ENCODE results near the gene LARGE1. TPM values are rescaled to one million over a fixed set of nuclear protein-coding genes. Genes with fewer than 3 reads are reported as not detected.

The LARGE1 gene
- total RNA-seq, 3 donors from 2014 or later: 23.6 to 27.8 (median 26.1) TPM

DNA sequence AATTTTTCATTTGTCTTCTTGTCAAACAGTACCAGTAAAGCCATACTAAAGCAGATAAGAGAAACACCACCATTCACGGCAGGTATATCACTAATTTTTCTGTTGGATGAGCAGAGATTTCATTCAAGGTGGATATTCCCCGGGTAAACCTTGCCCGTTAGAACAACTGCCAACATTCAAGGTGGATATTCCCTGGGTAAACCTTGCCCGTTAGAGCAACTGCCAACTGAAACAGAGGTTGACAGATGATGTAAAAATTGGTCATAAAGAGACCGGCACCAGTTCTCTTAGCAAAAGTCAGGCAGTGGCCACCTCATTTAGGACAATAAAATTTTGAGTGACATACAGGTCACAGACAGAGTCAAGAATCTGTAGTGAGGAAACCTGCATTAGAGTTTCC is 438.7 kb downstream of the LARGE1 start:
- intact Hi-C loops (cut with DNase I; ENCODE audit: low total_unique reads): no loop called here
- no peak for TF ChIP-seq POLR2AphosphoS5 (IDR thresholded peaks at IDR 0.05)
- TF ChIP-seq POLR2A (IDR thresholded peaks at IDR 0.05): no peak
- TF ChIP-seq, protein P1, sequence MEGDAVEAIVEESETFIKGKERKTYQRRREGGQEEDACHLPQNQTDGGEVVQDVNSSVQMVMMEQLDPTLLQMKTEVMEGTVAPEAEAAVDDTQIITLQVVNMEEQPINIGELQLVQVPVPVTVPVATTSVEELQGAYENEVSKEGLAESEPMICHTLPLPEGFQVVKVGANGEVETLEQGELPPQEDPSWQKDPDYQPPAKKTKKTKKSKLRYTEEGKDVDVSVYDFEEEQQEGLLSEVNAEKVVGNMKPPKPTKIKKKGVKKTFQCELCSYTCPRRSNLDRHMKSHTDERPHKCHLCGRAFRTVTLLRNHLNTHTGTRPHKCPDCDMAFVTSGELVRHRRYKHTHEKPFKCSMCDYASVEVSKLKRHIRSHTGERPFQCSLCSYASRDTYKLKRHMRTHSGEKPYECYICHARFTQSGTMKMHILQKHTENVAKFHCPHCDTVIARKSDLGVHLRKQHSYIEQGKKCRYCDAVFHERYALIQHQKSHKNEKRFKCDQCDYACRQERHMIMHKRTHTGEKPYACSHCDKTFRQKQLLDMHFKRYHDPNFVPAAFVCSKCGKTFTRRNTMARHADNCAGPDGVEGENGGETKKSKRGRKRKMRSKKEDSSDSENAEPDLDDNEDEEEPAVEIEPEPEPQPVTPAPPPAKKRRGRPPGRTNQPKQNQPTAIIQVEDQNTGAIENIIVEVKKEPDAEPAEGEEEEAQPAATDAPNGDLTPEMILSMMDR (IDR thresholded peaks at IDR 0.05): no peak
- no peaks in the 10 kb centered on the region for H3K27me3 ChIP-seq
- no peak overlapping the region for H3K4me3 ChIP-seq
- H3K4me1 ChIP-seq: no peaks in the 10 kb centered on the region
- H3K9me3 ChIP-seq: no peaks in the 10 kb centered on the region
- H3K36me3 ChIP-seq: no peaks in the 10 kb centered on the region
- no peak for DNase-seq (ENCODE audit: low spot score in 2 of 2)
- no peak overlapping the region for H3K27ac ChIP-seq

DNA sequence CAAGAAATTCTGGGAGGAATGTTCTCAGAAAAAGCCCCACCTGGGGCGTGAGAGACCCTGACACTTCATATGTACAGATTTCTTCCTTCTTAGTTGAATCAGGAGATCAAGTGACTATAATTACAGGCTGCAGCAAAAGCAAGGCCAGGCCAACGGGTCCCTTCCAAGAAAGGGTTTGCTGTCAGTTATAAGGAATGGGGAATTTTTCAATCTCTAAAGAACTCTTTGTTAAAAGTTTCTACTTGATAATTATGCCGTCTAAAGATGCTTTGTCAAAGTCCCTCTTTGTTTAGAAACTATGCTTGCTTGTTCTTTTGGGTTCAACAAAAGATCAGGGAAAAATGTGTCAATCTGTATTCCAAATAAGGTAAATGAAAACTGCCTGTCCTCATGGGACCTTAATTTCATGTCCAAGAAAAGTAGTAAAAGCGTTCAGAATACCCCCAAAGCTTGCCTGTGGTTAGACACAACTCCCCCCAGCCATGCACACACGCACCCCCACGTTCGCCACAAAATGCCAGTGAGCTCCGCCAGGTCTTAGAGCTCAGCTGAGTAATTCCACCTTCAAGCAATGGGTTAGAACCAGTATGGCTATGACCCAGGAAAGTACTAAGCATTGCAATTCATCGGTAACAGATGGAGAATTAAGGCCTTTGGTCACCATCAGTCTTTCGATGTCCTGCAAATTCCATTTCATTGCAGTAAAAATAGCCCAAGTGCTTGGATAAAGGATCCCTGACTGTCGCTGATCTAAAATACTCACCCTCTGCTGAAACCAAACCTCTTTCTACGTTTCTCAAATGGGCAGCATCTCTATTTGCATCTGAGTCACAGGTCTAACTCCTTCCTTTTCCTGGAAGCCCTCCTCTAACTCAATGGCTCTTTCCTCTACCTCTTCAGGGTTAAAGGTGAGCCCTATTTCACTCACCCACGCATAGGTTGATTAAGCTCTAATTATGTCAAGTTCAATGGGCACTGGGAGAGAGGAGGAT is 442.9 kb downstream of the LARGE1 start:
- TF ChIP-seq POLR2AphosphoS5 (IDR thresholded peaks at IDR 0.05): no peak
- TF ChIP-seq, protein P1 (IDR thresholded peaks at IDR 0.05): no peak
- no peak for DNase-seq (ENCODE audit: low spot score in 2 of 2)
- intact Hi-C loops (cut with DNase I; ENCODE audit: low total_unique reads): no loop called here
- Histone ChIP-seq H3K27ac (no peak overlapping the region), H3K27me3 (no peaks in the 10 kb centered on the region), H3K4me1 (no peaks in the 10 kb centered on the region), H3K4me3 (no peak overlapping the region), H3K36me3 (no peaks in the 10 kb centered on the region), H3K9me3 (no peaks in the 10 kb centered on the region)

DNA sequence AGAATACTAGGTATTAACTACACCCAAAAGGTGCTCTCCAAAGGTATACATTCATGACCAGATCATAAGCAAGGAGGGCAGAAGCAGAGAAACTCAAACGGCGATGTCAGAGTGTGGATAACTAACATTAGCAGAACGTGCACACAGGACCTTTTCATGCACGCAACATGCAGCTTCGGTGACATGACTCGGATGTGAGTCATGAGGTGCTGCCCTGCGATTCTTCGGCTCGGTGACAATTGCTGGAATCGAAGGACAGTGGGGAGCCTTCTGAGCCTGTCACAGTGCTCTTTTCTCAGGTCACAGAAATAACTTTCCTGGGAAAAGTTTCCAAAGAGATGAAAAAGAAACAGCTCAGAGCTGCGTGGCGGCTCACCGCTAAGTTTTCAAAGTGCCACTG is 443.6 kb downstream of the LARGE1 start:
- no peak for DNase-seq (ENCODE audit: low spot score in 2 of 2)
- intact Hi-C loops (cut with DNase I; ENCODE audit: low total_unique reads): no loop called here
- no peak overlapping the region for H3K27ac ChIP-seq
- no peaks in the 10 kb centered on the region for H3K27me3 ChIP-seq
- no peaks in the 10 kb centered on the region for H3K4me1 ChIP-seq
- H3K4me3 ChIP-seq: no peak overlapping the region
- H3K36me3 ChIP-seq: no peaks in the 10 kb centered on the region
- TF ChIP-seq POLR2A (IDR thresholded peaks at IDR 0.05) (no peak), POLR2AphosphoS5 (IDR thresholded peaks at IDR 0.05) (no peak)
- TF ChIP-seq, protein P1 (IDR thresholded peaks at IDR 0.05): no peak
- H3K9me3 ChIP-seq: no peaks in the 10 kb centered on the region

DNA sequence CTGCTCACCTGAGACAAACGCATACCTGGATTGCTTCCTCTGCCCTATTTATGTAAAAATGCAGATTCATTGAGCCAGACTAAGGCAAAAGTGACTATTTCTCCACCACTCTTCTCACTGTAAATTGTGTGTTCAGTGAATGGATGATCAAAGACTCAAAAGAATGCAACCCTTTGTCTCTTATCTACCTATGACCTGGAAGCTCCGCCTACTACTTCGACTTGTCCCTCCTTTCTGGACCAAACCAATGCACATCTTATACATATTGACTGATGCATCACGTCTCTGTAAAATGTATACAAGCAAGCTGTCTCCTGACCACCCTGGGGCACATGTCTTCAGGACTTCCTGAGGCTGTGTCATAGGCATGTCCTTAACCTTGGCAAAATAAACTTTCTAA is 444.1 kb downstream of the LARGE1 start:
- Histone ChIP-seq H3K27ac (no peak overlapping the region), H3K27me3 (no peaks in the 10 kb centered on the region), H3K9me3 (no peaks in the 10 kb centered on the region), H3K4me1 (no peaks in the 10 kb centered on the region), H3K36me3 (no peaks in the 10 kb centered on the region), H3K4me3 (no peak overlapping the region)
- DNase-seq (ENCODE audit: low spot score in 2 of 2): no peak
- intact Hi-C loops (cut with DNase I; ENCODE audit: low total_unique reads): no loop called here
- TF ChIP-seq POLR2A (IDR thresholded peaks at IDR 0.05) (no peak), POLR2AphosphoS5 (IDR thresholded peaks at IDR 0.05) (no peak)
- TF ChIP-seq, protein P1 (IDR thresholded peaks at IDR 0.05): no peak

DNA sequence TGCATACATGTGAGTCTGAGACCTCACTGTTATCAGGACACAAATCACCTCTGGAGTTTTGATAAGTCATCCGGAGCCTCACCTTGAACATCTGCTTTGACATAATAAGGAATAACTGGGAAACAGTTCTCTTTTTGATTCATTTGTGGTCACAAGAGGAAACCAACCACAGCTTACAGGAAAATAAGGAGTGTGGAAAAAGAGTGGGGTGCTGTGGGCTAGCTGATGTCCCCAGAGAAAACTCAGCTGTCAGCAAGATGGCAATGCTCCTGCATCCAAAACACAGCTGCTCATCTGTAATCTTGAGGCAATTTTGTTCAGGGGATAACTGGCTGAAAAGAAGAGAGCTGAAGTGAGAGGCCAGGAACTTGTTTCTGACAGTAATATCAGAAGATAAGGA is 445.7 kb downstream of the LARGE1 start:
- H3K36me3 ChIP-seq: no peaks in the 10 kb centered on the region
- intact Hi-C loops (cut with DNase I; ENCODE audit: low total_unique reads): no loop called here
- H3K4me1 ChIP-seq: no peaks in the 10 kb centered on the region
- no peak overlapping the region for H3K4me3 ChIP-seq
- no peaks in the 10 kb centered on the region for H3K27me3 ChIP-seq
- no peaks in the 10 kb centered on the region for H3K9me3 ChIP-seq
- TF ChIP-seq, protein P1 (IDR thresholded peaks at IDR 0.05): no peak
- TF ChIP-seq POLR2A (IDR thresholded peaks at IDR 0.05) (no peak), POLR2AphosphoS5 (IDR thresholded peaks at IDR 0.05) (no peak)
- no peak for DNase-seq (ENCODE audit: low spot score in 2 of 2)
- no peak overlapping the region for H3K27ac ChIP-seq
